ENCODE measurements around the gene CLK1. TPM values are rescaled to one million over a fixed set of nuclear protein-coding genes. Genes with fewer than 3 reads are reported as not detected.

The CLK1 gene
- total RNA-seq, 1 experiment from 2014 or later = 90.7 TPM

DNA sequence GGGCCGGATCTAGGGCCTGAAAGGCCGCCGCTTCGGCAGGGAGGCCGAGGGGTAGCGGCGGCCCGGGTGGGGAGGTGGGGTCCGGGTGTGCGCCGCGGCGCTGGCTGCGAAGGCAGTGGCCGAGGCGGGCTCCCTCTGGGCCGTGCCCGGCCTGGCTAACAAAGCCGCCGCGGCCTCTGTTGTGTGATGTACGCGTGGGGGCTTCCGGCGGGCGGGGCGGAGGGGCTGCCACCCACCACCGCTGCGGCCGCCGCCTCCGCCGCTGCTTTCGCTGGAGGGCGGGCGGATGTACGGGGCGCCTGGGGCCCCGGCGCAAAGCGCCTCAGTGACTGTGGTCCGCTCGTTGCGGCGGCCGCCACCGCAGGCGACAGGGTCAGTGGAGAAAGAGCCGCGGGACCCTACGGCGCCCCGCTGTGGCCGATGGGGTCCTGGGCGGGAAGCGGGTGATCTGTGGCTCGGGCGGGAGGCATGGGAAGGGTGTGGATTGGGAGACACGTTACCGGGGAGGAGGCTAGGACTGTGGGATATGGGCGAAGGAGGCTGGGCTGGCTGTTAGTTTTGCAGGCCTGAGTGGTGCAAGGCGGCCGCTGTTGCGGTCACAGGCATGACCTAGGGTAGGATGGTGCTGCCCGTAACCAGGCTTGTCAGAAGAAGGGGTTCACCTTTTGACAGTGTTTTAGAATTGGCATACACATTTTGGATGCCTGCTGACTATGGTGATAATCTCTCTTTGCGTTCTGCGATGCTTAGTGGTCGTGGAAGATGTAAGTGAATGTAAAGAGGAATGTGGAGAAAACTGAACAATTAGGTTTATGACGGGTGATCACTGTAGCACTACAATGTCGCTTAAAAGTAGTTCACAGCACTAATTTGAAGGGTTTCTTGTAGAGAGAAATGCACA, 52.1 kb downstream of the CLK1 start:
- peak; percentile 67 for DNase-seq (ENCODE audit: extremely low read depth, low read depth)

DNA sequence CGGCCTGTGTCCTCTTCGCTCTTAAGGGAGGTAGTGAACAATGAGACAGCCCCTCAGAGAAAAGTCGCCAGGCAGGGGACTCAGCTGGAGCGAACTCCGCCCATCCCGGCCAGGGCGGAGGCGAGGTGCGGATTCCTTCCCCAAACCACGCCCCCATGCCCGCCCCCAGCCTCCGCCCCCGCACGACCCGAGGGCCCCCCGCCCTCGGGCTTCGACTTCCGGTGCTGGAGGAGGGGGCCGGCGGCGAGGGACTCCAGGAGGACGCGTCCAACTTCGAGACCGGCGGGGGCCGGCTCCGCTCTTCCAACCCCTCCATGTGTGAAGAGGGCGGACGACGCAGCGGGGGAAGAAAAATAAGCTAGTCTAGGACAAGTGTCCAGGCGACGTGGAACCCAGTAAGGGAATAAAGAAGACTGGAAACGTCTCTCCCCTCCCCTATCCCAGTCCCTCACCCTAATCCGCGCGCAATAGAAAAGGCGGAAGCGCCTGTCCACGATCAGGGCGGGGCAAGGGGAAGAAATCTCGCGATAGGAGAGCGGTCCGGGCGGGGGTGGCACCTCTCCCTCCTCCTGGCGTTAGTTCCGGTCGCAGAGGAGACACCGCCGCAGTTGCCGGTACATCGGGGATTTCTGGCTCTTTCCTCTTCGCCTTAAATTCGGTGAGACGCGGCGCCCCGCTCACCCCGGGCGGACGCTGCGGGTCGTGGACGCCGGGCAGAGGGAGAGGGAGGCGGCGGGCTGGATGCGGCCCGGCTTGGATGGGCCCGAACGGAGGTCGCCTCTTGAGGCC, 52.9 kb downstream of the CLK1 start, which contains the start of gene BZW1:
TSS of gene BZW1 (plus strand) at position 578 of the 789 bp plus-strand sequence. CDS start 1,308 bp downstream, outside the sequence.
- peak; percentile 98 for DNase-seq (ENCODE audit: extremely low read depth, low read depth)

DNA sequence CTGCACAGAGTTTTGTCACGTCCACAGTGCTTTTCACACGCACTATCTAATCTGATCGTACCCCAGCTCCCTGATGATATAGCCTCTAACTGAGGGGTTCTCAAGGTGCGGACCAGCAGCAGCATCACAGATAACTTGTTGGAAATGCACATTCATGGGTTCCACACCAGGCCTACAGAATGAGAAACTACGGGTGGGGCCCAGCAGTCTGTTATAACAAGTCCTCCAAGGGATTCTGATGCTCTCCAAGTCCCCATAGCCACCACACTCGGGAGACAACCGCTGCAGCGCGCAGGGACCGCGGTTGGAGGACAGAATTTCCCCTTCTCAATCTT, 53.5 kb downstream of the CLK1 start:
- DNase-seq (ENCODE audit: extremely low read depth, low read depth) = no peak

DNA sequence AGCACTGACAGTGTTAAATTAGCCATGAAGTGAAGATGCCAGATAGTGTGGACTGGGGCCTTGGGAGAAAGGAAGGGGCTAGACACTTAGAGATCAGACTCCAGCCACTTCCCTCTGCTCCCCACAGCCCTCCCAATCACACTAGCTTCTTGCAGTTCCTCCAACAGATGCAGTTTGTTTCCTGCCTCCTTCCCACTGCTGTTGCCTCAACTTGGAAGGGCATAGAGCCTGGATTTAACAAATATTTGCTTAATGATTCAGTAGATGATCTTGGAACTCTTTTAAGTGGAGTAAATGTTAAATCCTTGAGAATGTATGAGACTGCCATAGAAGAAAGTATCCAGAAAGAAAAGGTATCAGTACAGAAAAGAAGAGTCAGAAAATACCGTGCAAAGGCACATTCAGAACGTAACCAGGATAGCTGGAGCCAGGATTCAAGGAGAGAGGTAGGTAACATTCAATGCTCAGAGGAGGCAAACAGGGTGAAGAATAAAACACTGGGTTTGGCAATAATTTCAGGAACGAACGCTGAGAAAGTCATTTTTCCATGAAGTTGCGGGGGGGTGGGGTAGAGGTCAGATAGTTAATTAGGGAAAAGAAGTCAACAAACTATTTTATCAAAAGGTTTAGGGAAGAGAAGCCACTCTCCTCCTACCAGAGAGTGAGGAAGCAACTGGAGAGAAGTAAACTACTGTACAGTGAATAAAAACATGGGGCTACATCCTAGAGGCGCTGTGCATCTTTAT, 54.0 kb downstream of the CLK1 start:
- no peak for DNase-seq (ENCODE audit: extremely low read depth, low read depth)

DNA sequence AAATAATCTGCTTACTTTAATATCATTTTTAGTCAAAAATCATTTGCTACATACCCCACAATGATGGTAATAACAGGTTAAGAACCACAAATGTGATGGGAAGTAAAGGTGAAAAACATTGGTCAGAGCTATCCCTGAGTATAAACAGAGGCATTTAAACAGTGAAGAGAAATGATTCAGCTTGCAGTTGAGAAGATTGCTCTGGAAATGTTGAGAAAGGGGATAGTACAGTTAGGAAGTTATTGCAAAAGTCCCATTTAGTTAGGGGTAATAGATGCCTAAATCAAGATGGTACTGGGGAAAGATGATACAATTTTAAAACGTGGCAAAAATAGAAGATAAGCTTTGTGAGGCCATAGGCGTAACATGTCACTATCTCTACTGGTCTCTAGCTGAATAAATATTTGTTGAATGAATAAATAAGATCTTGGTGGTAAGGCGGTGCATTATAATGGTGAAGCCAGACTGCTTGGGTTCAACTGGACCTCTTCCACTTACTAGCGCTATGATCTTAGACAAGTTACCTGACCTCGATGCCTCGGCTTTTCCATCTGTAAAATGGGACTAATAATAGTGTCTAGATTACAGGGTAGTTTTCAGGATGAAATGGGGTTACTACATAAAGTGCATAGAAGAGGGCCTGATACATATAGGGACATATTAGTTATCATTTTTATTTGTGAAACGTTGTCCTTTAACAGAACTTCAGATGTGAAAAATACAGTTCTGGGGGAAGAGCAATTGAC, 54.8 kb downstream of the CLK1 start:
- DNase-seq (ENCODE audit: extremely low read depth, low read depth) = no peak

Small RNA genes within 50 kb of the gene (small RNA-seq; reads per million reads assigned to genes)
- gene RF00019 (0 reads per million in 2 experiments), gene RNA5SP115 (0 to 0.02 reads per million in 2 experiments), gene RNU6-312P (0 to 0.02 reads per million in 2 experiments), gene RNU6-31P (0.06 to 0.47 reads per million in 2 experiments), gene RNU6-762P (0 reads per million in 2 experiments)

Other genes with a start within 250 kb of the CLK1 start
- 1,294 and 1,408 TPM in 2 replicates for gene BZW1, start 52.7 kb downstream of the CLK1 start, total RNA-seq (2014; rRNA removed; shearing (Covaris generic))
- 86.8 and 102 TPM in 2 replicates for gene PPIL3, start 24.4 kb upstream of the CLK1 start, total RNA-seq (2014; rRNA removed; shearing (Covaris generic))
- gene NIF3L1, start 24.7 kb upstream of the CLK1 start, total RNA-seq (2014; rRNA removed; shearing (Covaris generic)) = 75.4 and 83.8 TPM in 2 replicates
- 28.4 and 30.9 TPM in 2 replicates for gene ORC2, start 99.0 kb upstream of the CLK1 start, total RNA-seq (2014; rRNA removed; shearing (Covaris generic))
- gene HYCC2, start 207.0 kb upstream of the CLK1 start, total RNA-seq (2014; rRNA removed; shearing (Covaris generic)) = 6.6 and 8.6 TPM in 2 replicates
- 106 and 123 TPM in 2 replicates for gene NDUFB3, start 207.3 kb upstream of the CLK1 start, total RNA-seq (2014; rRNA removed; shearing (Covaris generic))